T-cell (primary cell): Measurements from ENCODE around the gene PCGF5. TPM values are rescaled to one million over a fixed set of nuclear protein-coding genes. Genes with fewer than 3 reads are reported as not detected.

Source experiments
- ATAC-seq, 4 experiments: fragments of 200-7000 bp in 3 of 4; fragments of 150-1000 bp in 1 of 4; cut with Tn5 transposase; replicated peaks in 1 of 4; 1 replicate in 3 of 4; 2 replicates in 1 of 4; pipeline ENCODE4 v1.10.0; 2021; ENCODE audit warnings: moderate library complexity in 3 of 4, mild to moderate bottlenecking in 2 of 4, moderate number of reproducible peaks in 1 of 4
- CTCF ChIA-PET, 2 donors: fragments of 300-600 bp; sonication (Branson Sonifier 250); formaldehyde crosslinking; loops; one replicate each; lab custom pipeline; 2022; ENCODE audit warnings: antibody characterized with exemption in 2 of 2; lab: Charles Lee
- POLR2A ChIA-PET, 2 donors: fragments of 300-600 bp; sonication (Branson Sonifier 250); formaldehyde crosslinking; loops; one replicate each; lab custom pipeline; 2022; ENCODE audit warnings: antibody characterized with exemption in 2 of 2; lab: Charles Lee
- DNase-seq, 35 experiments: peaks; one replicate each; pipeline versions ENCODE4 v3.0.0 to v3.0.0-alpha.2; 2013 to 2023
- H3K27ac ChIP-seq: one replicate; pipeline ENCODE4 v1.5.1; 2013; ENCODE audit warnings: low read length
- H3K27me3 ChIP-seq, 2 experiments: replicated peaks in 1 of 2; 1 replicate in 1 of 2; 2 replicates in 1 of 2; pipeline versions ENCODE4 v1.6.1 to v1.7.0; 2013; ENCODE audit warnings: low read length in 1 of 2, mixed read lengths in 1 of 2; ENCODE audit not compliant: control insufficient read depth in 2 of 2, insufficient read depth in 2 of 2; ENCODE audit errors: extremely low read depth in 1 of 2
- H3K36me3 ChIP-seq, 2 donors: 1 replicate in 1 of 2; 2 replicates in 1 of 2; pipeline versions ENCODE4 v1.6.1 to v1.7.0; 2013; ENCODE audit warnings: low read length in 1 of 2; ENCODE audit not compliant: control insufficient read depth in 2 of 2, insufficient read depth in 1 of 2; ENCODE audit errors: extremely low read depth in 1 of 2
- H3K4me1 ChIP-seq, 2 experiments: 1 replicate in 1 of 2; 2 replicates in 1 of 2; pipeline versions ENCODE4 v1.6.1 to v1.7.0; 2013; ENCODE audit warnings: low read length in 2 of 2, mixed read lengths in 1 of 2; ENCODE audit not compliant: insufficient read depth in 2 of 2, control insufficient read depth in 1 of 2; ENCODE audit errors: extremely low read depth in 1 of 2
- H3K4me3 ChIP-seq, 2 donors: 1 replicate in 1 of 2; 2 replicates in 1 of 2; pipeline versions ENCODE4 v1.5.1 to v1.7.0; 2013; ENCODE audit warnings: mild to moderate bottlenecking in 2 of 2, low read length in 1 of 2, moderate library complexity in 1 of 2; ENCODE audit not compliant: control insufficient read depth in 1 of 2; ENCODE audit errors: extremely low read depth in 1 of 2
- H3K9me3 ChIP-seq: 2 replicates; pipeline ENCODE4 v1.7.0; 2013
- H3K27ac Mint-ChIP-seq, 2 donors: one replicate each; pipeline ENCODE4 v1.8.0; 2020 to 2021; ENCODE audit warnings: mild to moderate bottlenecking in 2 of 2, mixed read lengths in 2 of 2
- H3K27me3 Mint-ChIP-seq, 2 donors: one replicate each; pipeline ENCODE4 v1.8.0; 2021 to 2022; ENCODE audit warnings: mixed read lengths in 2 of 2
- H3K36me3 Mint-ChIP-seq: one replicate; pipeline ENCODE4 v1.8.0; 2021; ENCODE audit warnings: mixed read lengths
- H3K4me1 Mint-ChIP-seq, 3 donors: one replicate each; pipeline ENCODE4 v1.8.0; 2020 to 2022; ENCODE audit warnings: mixed read lengths in 3 of 3, mild to moderate bottlenecking in 1 of 3
- H3K4me3 Mint-ChIP-seq, 3 donors: one replicate each; pipeline ENCODE4 v1.8.0; 2020 to 2022; ENCODE audit warnings: mild to moderate bottlenecking in 3 of 3, mixed read lengths in 3 of 3, moderate library complexity in 3 of 3
- H3K9me3 Mint-ChIP-seq, 3 donors: one replicate each; pipeline ENCODE4 v1.8.0; 2020 to 2022; ENCODE audit warnings: mixed read lengths in 3 of 3
- WGBS: methylation state at CpG from one replicate; pipeline ENCODE4 v1.1.5; 2013; ENCODE audit warnings: missing lambda C conversion rate; ENCODE audit not compliant: insufficient coverage; 5-methylcytosine and 5-hydroxymethylcytosine counted together
- total RNA-seq, 35 experiments: library from RNA in 6 of 35; stranded (reverse) in 6 of 35; fragments of 120-200 nt in 1 of 35; gene quantifications; one replicate each; pipeline versions ENCODE4 v1.2.1 to v1.2.4 and lab custom pipeline; 2013 to 2026

PCGF5 gene
- total RNA-seq (10 to 100 TPM; 48.9 to 73.1 (median 59.4) TPM), total RNA-seq (lab: John Stamatoyannopoulos, UW) (108 to 429 (median 176) reads per million in 29 experiments)
- 69.3 TPM for total RNA-seq (2013)

GRCh38 chr10:91220194-91220953, at the start of gene PCGF5:
TSS of gene PCGF5 (plus strand) at chr10:91220663. CDS start at chr10:91222872, 2,209 bp downstream.
- peak; percentile 75 to 94 (median 87) for DNase-seq
- Mint-ChIP-seq H3K9me3 (no peaks in the 10 kb centered on the region), H3K4me3 (peak within 1 kb of the TSS; percentile 86 to 88 (median 86)), H3K27ac (peak within 1 kb of the TSS; percentile 80 to 91), H3K27me3 (no peaks in the 10 kb centered on the region), H3K36me3 (peaks cover 16% of the 10 kb centered on the region), H3K4me1 (peaks cover 43 to 66% (median 65%) of the 10 kb centered on the region in 3 donors)
- ChIA-PET CTCF (interaction anchor here (0.7 to 1.9 kb wide), 7 partner anchors 15 to 214 kb away, joined by 3 to 8 read pairs (median 4); no protein-coding TSS in a partner anchor), POLR2A (interaction anchor here in 1 of 2 donors (0.6 to 1.2 kb wide), 7 partner anchors 30 to 573 kb away, joined by 3 to 10 read pairs (median 4); no protein-coding TSS in a partner anchor)
- peaks cover 9 to 24% of the 10 kb centered on the region in 2 experiments for H3K4me1 ChIP-seq
- ATAC-seq: peak; percentile 95 to 98 (median 96)
- no peaks in the 10 kb centered on the region for H3K9me3 ChIP-seq
- H3K4me3 ChIP-seq: peak within 1 kb of the TSS; percentile 58 to 84
- H3K36me3 ChIP-seq: peaks cover 0 to 4% of the 10 kb centered on the region in 2 donors
- under 1% methylated on average over 62 of the region's 66 CpGs for WGBS
- H3K27ac ChIP-seq: peak within 1 kb of the TSS; percentile 60
- H3K27me3 ChIP-seq: no peaks in the 10 kb centered on the region

- Histone ChIP-seq H3K9me3 (peaks cover 3% of the 10 kb centered on the region), H3K4me3 (no peak overlapping the region), H3K27ac (no peak overlapping the region), H3K4me1 (no peaks in the 10 kb centered on the region), H3K27me3 (no peaks in the 10 kb centered on the region), H3K36me3 (peaks cover 0 to 3% of the 10 kb centered on the region in 2 donors)
- ATAC-seq (no peak), DNase-seq (no peak)
- POLR2A ChIA-PET: interaction anchor here in 1 of 2 donors (1.3 kb wide), 1 partner anchor 8 kb away, joined by 4 read pairs; no protein-coding TSS in a partner anchor
- Mint-ChIP-seq H3K4me1 (peaks cover 48 to 69% (median 65%) of the 10 kb centered on the region in 3 donors), H3K27ac (peak overlapping the region in 1 of 2 donors; percentile 5), H3K9me3 (peaks cover 4 to 41% (median 21%) of the 10 kb centered on the region in 3 donors), H3K4me3 (no peak overlapping the region), H3K36me3 (peaks cover 65% of the 10 kb centered on the region), H3K27me3 (no peaks in the 10 kb centered on the region)
- WGBS: 96% methylated on average over 3 of the region's 3 CpGs
- CTCF ChIA-PET: interaction anchor here in 1 of 2 donors (1.1 kb wide), 1 partner anchor 81 kb away, joined by 3 read pairs; no protein-coding TSS in a partner anchor
Observed at GRCh38 chr10:91171485-91171884, 49.0 kb upstream of the PCGF5 start.

GRCh38 chr10:91172348-91172747, 48.1 kb upstream of the PCGF5 start:
- H3K9me3 Mint-ChIP-seq: peaks cover 4 to 39% (median 21%) of the 10 kb centered on the region in 3 donors
- Histone ChIP-seq H3K27me3 (no peaks in the 10 kb centered on the region), H3K4me1 (no peaks in the 10 kb centered on the region), H3K27ac (no peak overlapping the region), H3K4me3 (no peak overlapping the region), H3K36me3 (peaks cover 0 to 3% of the 10 kb centered on the region in 2 donors), H3K9me3 (peaks cover 3% of the 10 kb centered on the region)
- DNase-seq (no peak), ATAC-seq (peak in 1 of 4 experiments; percentile 16)
- peaks cover 65% of the 10 kb centered on the region for H3K36me3 Mint-ChIP-seq
- H3K27ac Mint-ChIP-seq: no peak overlapping the region
- H3K27me3 Mint-ChIP-seq: no peaks in the 10 kb centered on the region
- ChIA-PET POLR2A (interaction anchor here in 1 of 2 donors (1.3 kb wide), 1 partner anchor 9 kb away, joined by 4 read pairs; no protein-coding TSS in a partner anchor), CTCF (interaction anchor here (0.6 to 1.1 kb wide), 3 partner anchors 25 to 1172 kb away, joined by 3 read pairs; no protein-coding TSS in a partner anchor)
- WGBS: no CpG with 5 or more reads among the region's 2 CpGs
- H3K4me1 Mint-ChIP-seq: peaks cover 44 to 65% (median 62%) of the 10 kb centered on the region in 3 donors
- no peak overlapping the region for H3K4me3 Mint-ChIP-seq

- no peaks in the 10 kb centered on the region for H3K9me3 ChIP-seq
- peaks cover 0 to 3% of the 10 kb centered on the region in 2 donors for H3K36me3 ChIP-seq
- no peaks in the 10 kb centered on the region for H3K27me3 Mint-ChIP-seq
- peaks cover 74 to 92% (median 87%) of the 10 kb centered on the region in 3 donors for H3K4me1 Mint-ChIP-seq
- ATAC-seq: no peak
- no peak for DNase-seq
- H3K4me1 ChIP-seq: peaks cover 4 to 16% of the 10 kb centered on the region in 2 experiments
- 95% methylated on average over 6 of the region's 8 CpGs for WGBS
- H3K9me3 Mint-ChIP-seq: peaks cover 0 to 9% (median 4%) of the 10 kb centered on the region in 3 donors
- H3K4me3 Mint-ChIP-seq: peak overlapping the region in 1 of 3 donors; percentile 2
- H3K27me3 ChIP-seq: no peaks in the 10 kb centered on the region
- CTCF ChIA-PET: interaction anchor here (0.6 to 0.8 kb wide), 2 partner anchors 22 to 97 kb away, joined by 3 to 5 read pairs; no protein-coding TSS in a partner anchor
- peaks cover 35% of the 10 kb centered on the region for H3K36me3 Mint-ChIP-seq
- POLR2A ChIA-PET: interaction anchor here in 1 of 2 donors (0.5 kb wide), 1 partner anchor 16 kb away, joined by 3 read pairs; no protein-coding TSS in a partner anchor
- H3K4me3 ChIP-seq: no peak overlapping the region
- peak overlapping the region; percentile 15 to 29 for H3K27ac Mint-ChIP-seq
- no peak overlapping the region for H3K27ac ChIP-seq
Observed at GRCh38 chr10:91185239-91185875, 35.1 kb upstream of the PCGF5 start.

- Histone ChIP-seq H3K36me3 (peaks cover 0 to 3% of the 10 kb centered on the region in 2 donors), H3K9me3 (no peaks in the 10 kb centered on the region), H3K4me3 (no peak overlapping the region), H3K27me3 (no peaks in the 10 kb centered on the region), H3K27ac (no peak overlapping the region), H3K4me1 (peaks cover 4 to 16% of the 10 kb centered on the region in 2 experiments)
- H3K27me3 Mint-ChIP-seq: no peaks in the 10 kb centered on the region
- ATAC-seq (no peak), DNase-seq (no peak)
- H3K4me3 Mint-ChIP-seq: no peak overlapping the region
- no CpG with 5 or more reads among the region's 4 CpGs for WGBS
- peaks cover 76 to 90% (median 88%) of the 10 kb centered on the region in 3 donors for H3K4me1 Mint-ChIP-seq
- POLR2A ChIA-PET: interaction anchor here in 1 of 2 donors (1.0 kb wide), 1 partner anchor 63 kb away, joined by 3 read pairs; no protein-coding TSS in a partner anchor
- CTCF ChIA-PET: interaction anchor here in 1 of 2 donors (1.0 kb wide), 1 partner anchor 65 kb away, joined by 3 read pairs; no protein-coding TSS in a partner anchor
- H3K9me3 Mint-ChIP-seq: peaks cover 0 to 3% (median 0%) of the 10 kb centered on the region in 3 donors
- H3K36me3 Mint-ChIP-seq: peaks cover 28% of the 10 kb centered on the region
- no peak overlapping the region for H3K27ac Mint-ChIP-seq
Observed at GRCh38 chr10:91187156-91187555, 33.3 kb upstream of the PCGF5 start.
